ENCODE measurements around the gene PXN.

Gene PXN

DNA sequence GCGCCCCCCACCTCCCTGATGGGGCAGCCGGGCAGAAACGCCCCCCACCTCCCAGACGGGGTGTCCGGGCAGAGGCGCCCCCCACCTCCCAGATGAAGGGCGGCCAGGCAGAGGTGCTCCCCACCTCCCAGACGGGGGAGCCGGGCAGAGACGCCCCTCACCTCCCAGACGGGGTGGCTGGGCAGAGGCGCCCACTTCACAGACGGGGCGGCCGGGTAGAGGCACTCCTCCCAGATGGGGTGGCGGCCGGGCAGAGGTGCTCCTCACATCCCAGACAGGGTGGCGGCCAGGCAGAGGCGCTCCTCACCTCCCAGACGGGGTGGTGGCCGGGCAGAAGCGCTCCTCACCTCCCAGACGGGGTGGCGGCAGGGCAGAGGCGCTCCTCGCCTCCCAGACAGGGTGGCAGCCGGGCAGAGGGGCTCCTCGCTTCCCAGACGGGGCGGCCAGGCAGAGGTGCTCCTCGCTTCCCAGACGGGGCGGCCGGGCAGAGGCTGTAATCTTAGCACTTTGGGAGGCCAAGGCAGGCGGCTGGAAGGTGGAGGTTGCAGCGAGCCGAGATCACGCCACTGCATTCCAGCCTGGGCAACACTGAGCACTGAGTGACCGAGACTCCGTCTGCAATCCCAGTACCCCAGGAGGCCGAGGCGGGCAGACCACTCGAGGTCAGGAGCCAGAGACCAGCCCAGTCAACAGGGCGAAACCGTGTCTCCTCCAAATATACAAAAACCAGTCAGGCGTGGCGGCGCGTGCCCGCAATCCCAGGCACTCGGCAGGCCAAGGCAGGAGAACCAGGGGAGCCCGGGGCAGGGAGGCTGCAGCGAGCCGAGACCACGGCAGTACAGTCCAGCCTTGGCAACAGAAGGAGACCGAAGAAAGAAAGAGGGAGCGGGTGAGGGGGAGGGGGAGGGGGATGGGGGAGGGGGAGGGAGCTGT is 12.9 kb upstream of the PXN start:
- POLR2A ChIA-PET (ENCODE audit: low non-redundant PET), result no interaction called here

DNA sequence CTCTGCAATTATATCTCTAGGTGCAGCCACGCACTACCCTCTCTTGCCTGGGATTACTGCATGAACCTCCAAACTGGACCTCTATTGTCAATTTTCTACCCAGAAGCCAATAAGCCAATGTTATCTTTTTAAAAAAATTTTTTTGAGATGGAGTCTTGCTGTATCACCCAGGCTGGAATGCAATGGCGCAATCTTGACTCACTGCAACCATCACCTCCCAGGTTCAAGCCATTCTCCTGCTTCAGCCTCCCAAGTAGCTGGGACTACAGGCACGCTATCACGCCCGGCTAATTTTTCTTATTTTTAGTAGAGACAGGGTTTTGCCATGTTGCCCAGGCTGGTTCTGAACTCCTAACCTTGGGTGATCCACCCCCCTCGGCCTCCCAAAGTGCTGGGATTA is 11.2 kb upstream of the PXN start:
- POLR2A ChIA-PET (ENCODE audit: low non-redundant PET), result no interaction called here
- TF ChIP-seq, protein P1, sequence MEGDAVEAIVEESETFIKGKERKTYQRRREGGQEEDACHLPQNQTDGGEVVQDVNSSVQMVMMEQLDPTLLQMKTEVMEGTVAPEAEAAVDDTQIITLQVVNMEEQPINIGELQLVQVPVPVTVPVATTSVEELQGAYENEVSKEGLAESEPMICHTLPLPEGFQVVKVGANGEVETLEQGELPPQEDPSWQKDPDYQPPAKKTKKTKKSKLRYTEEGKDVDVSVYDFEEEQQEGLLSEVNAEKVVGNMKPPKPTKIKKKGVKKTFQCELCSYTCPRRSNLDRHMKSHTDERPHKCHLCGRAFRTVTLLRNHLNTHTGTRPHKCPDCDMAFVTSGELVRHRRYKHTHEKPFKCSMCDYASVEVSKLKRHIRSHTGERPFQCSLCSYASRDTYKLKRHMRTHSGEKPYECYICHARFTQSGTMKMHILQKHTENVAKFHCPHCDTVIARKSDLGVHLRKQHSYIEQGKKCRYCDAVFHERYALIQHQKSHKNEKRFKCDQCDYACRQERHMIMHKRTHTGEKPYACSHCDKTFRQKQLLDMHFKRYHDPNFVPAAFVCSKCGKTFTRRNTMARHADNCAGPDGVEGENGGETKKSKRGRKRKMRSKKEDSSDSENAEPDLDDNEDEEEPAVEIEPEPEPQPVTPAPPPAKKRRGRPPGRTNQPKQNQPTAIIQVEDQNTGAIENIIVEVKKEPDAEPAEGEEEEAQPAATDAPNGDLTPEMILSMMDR (conservative IDR thresholded peaks at IDR 0.05; ENCODE audit: low read depth), result no peak
- no peak overlapping the region for H3K27ac ChIP-seq
- DNase-seq (ENCODE audit: low spot score), result no peak
- CTCF ChIA-PET, result no interaction called here

More for the DNA sequence above, 12.9 kb upstream of the PXN start:
- CTCF ChIA-PET, result no interaction called here
- TF ChIP-seq, protein P1 (conservative IDR thresholded peaks at IDR 0.05; ENCODE audit: low read depth), result no peak
- no peak overlapping the region for H3K27ac ChIP-seq
- no peak for DNase-seq (ENCODE audit: low spot score)

DNA sequence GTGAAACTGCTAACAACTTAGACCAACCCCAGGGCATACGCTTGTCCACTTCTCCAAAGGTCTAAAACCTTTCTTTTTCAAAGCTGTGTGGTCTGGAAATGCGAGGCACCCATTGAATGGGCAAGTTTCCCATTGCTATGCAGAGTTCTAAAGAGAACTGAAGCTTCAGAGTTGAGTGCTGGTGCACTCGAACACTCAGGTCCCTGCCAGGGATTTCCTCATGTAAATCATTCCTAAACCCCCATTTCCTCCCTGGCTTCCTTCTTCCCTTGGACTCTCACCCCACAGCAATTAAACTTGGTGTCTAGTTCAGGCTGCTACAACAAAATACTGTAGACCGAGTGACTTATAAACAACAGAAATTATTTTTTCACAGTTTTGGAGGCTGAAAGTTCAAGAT is 2.2 kb upstream of the PXN start:
- H3K27ac ChIP-seq, result no peak overlapping the region

DNA sequence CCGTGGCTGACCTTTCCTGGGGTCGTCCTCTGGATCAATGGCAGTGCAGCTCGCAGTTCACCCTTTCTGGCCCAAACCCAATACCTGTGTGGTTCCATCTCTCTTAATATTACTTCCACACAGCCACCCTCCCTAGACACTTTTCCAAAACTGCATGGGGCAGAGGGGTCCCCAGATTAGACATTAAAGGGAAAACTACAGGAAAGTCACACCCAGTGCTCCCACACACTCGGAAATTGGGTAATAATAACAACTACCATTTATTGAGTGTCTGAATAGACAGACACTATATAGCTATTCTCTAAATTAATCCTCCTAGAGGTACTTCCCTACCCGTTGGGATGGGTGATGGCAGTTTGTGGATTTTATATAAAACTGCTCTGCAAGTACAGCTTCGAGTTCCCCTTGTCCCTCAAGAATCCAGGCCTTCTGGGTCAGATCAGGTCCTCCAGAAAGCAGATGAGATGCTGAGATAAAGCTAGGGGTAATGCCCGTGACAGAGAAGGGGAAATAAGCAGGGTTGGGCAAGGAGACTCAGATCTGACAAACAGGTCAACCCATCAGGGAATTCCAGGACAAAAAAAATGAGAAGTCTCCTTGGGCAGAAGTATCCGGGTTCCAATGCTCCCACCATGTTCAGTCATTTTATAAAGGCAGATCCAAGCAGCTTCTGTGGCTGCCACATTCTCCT is 795 bp upstream of the PXN start:
- POLR2A ChIA-PET (ENCODE audit: low non-redundant PET), result interaction anchor here (0.6 to 5.1 kb wide), 3 partner anchors 36 to 65 kb away, joined by 3 to 64 read pairs (median 18); partner anchors contain the start of gene RPLP0
- DNase-seq (ENCODE audit: low spot score), result no peak
- TF ChIP-seq, protein P1 (conservative IDR thresholded peaks at IDR 0.05; ENCODE audit: low read depth), result no peak
- CTCF ChIA-PET, result interaction anchor here (1.5 to 9.2 kb wide), 4 partner anchors 20 to 37 kb away, joined by 6 to 142 read pairs (median 13); no protein-coding TSS in a partner anchor
- H3K27ac ChIP-seq, result peak overlapping the region; percentile 96

More for the DNA sequence above, 2.2 kb upstream of the PXN start:
- ChIA-PET CTCF (interaction anchor here (9.2 kb wide), 1 partner anchor 38 kb away, joined by 142 read pairs; no protein-coding TSS in a partner anchor), POLR2A (ENCODE audit: low non-redundant PET) (interaction anchor here (1.6 kb wide), 1 partner anchor 67 kb away, joined by 8 read pairs; the partner anchor contains the start of gene RPLP0)
- DNase-seq (ENCODE audit: low spot score), result no peak
- TF ChIP-seq, protein P1 (conservative IDR thresholded peaks at IDR 0.05; ENCODE audit: low read depth), result no peak

DNA sequence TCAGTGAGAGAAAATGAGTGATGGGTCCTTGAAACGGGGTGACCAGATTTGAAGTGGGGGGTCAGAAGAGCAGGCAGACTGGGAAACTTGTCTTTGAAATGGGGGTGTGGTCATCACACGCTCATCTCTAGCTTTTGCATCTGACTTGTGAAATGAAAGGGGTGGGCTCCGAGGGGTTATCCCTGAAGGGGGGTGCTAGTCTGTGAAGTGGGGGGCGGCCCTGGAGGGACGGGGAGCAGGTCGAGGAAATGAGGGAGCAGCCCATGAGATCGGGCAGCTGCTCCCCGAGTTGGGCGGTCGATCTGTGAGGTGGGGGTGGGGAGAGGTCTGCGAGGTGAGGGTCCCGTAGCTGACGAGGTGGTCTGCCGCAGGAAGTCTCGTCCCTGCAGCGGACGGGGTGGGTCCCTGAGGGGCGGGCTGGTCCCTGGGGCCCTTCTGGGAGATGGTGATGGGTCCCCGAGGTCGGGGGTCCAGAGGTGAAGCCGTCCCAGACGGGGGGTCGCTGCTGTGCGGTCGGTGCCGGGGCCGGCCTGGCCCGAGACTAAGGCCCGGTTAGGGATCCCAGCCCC is 542 bp downstream of the PXN start:
- DNase-seq (ENCODE audit: low spot score), result no peak
- TF ChIP-seq, protein P1 (conservative IDR thresholded peaks at IDR 0.05; ENCODE audit: low read depth), result no peak
- ChIA-PET POLR2A (ENCODE audit: low non-redundant PET) (interaction anchor here (0.6 to 5.1 kb wide), 10 partner anchors 9 to 148 kb away, joined by 3 to 64 read pairs (median 4); partner anchors contain the start of gene RPLP0), CTCF (interaction anchor here (0.5 to 9.2 kb wide), 10 partner anchors 8 to 1559 kb away, joined by 3 to 142 read pairs (median 3); no protein-coding TSS in a partner anchor)
- peak overlapping the region; percentile 96 for H3K27ac ChIP-seq

Data from RWPE1 (cell line).